Measurements from ENCODE around the gene LIM2. TPM values are rescaled to one million over a fixed set of nuclear protein-coding genes. Genes with fewer than 3 reads are reported as not detected.

Gene LIM2
- total RNA-seq, 2 experiments from 2014 or later: not detected

GRCh38 chr19:51361239-51361638, 26.5 kb downstream of the LIM2 start:
- DNase-seq (no peak), ATAC-seq (ENCODE audit: poor library complexity) (no peak)
- Mint-ChIP-seq H3K36me3 (ENCODE audit: low read depth) (peaks cover 4% of the 10 kb centered on the region), H3K27me3 (no peaks in the 10 kb centered on the region), H3K4me3 (no peak overlapping the region), H3K4me1 (ENCODE audit: low read depth) (peaks cover 43% of the 10 kb centered on the region), H3K27ac (no peak overlapping the region), H3K9me3 (no peaks in the 10 kb centered on the region)
- H3K27me3 ChIP-seq (ENCODE audit: control insufficient read depth in 1 of 2, insufficient read depth in 2 of 2, low read length in 2 of 2): no peaks in the 10 kb centered on the region
- intact Hi-C loops (cut with DNase I, micrococcal nuclease): loop anchor here in 1 of 2 experiments (10.0 kb wide), 1 partner anchor 234 kb away; no protein-coding TSS in a partner anchor
- no peak overlapping the region for H3K27ac ChIP-seq (ENCODE audit: low read depth in 1 of 2, low read length in 2 of 2)
- no peaks in the 10 kb centered on the region for H3K36me3 ChIP-seq (ENCODE audit: insufficient read depth, low read length)
- CTCF ChIA-PET: no interaction called here
- TF ChIP-seq, protein P1, sequence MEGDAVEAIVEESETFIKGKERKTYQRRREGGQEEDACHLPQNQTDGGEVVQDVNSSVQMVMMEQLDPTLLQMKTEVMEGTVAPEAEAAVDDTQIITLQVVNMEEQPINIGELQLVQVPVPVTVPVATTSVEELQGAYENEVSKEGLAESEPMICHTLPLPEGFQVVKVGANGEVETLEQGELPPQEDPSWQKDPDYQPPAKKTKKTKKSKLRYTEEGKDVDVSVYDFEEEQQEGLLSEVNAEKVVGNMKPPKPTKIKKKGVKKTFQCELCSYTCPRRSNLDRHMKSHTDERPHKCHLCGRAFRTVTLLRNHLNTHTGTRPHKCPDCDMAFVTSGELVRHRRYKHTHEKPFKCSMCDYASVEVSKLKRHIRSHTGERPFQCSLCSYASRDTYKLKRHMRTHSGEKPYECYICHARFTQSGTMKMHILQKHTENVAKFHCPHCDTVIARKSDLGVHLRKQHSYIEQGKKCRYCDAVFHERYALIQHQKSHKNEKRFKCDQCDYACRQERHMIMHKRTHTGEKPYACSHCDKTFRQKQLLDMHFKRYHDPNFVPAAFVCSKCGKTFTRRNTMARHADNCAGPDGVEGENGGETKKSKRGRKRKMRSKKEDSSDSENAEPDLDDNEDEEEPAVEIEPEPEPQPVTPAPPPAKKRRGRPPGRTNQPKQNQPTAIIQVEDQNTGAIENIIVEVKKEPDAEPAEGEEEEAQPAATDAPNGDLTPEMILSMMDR (IDR thresholded peaks at IDR 0.05): no peak
- POLR2A ChIA-PET: no interaction called here
- no peaks in the 10 kb centered on the region for H3K9me3 ChIP-seq (ENCODE audit: control insufficient read depth in 1 of 2, insufficient read depth in 1 of 2, low read length in 2 of 2)
- no peak overlapping the region for H3K4me3 ChIP-seq (ENCODE audit: low read length)
- H3K4me1 ChIP-seq (ENCODE audit: insufficient read depth, low read length): peaks cover 36% of the 10 kb centered on the region

- peaks cover 5% of the 10 kb centered on the region for H3K36me3 Mint-ChIP-seq (ENCODE audit: low read depth)
- ATAC-seq (ENCODE audit: poor library complexity) (no peak), DNase-seq (no peak)
- H3K27me3 Mint-ChIP-seq: no peaks in the 10 kb centered on the region
- H3K9me3 ChIP-seq (ENCODE audit: control insufficient read depth in 1 of 2, insufficient read depth in 1 of 2, low read length in 2 of 2): no peaks in the 10 kb centered on the region
- intact Hi-C loops (cut with DNase I, micrococcal nuclease): no loop called here
- H3K4me1 Mint-ChIP-seq (ENCODE audit: low read depth): peaks cover 45% of the 10 kb centered on the region
- H3K27me3 ChIP-seq (ENCODE audit: control insufficient read depth in 1 of 2, insufficient read depth in 2 of 2, low read length in 2 of 2): no peaks in the 10 kb centered on the region
- TF ChIP-seq, protein P1 (IDR thresholded peaks at IDR 0.05): no peak
- no peaks in the 10 kb centered on the region for H3K9me3 Mint-ChIP-seq
- H3K27ac ChIP-seq (ENCODE audit: low read depth in 1 of 2, low read length in 2 of 2): no peak overlapping the region
- H3K36me3 ChIP-seq (ENCODE audit: insufficient read depth, low read length): no peaks in the 10 kb centered on the region
- no peak overlapping the region for H3K4me3 Mint-ChIP-seq
- ChIA-PET POLR2A (no interaction called here), CTCF (interaction anchor here (1.3 kb wide), 1 partner anchor 35 kb away, joined by 3 read pairs; no protein-coding TSS in a partner anchor)
- no peak overlapping the region for H3K27ac Mint-ChIP-seq
- H3K4me3 ChIP-seq (ENCODE audit: low read length): no peak overlapping the region
- H3K4me1 ChIP-seq (ENCODE audit: insufficient read depth, low read length): peaks cover 22% of the 10 kb centered on the region
Observed at GRCh38 chr19:51359294-51359693, 28.5 kb downstream of the LIM2 start.

- H3K27me3 ChIP-seq (ENCODE audit: control insufficient read depth in 1 of 2, insufficient read depth in 2 of 2, low read length in 2 of 2): no peaks in the 10 kb centered on the region
- TF ChIP-seq, protein P1 (IDR thresholded peaks at IDR 0.05): no peak
- H3K36me3 Mint-ChIP-seq (ENCODE audit: low read depth): peaks cover 5% of the 10 kb centered on the region
- no peak overlapping the region for H3K4me3 Mint-ChIP-seq
- ChIA-PET POLR2A (no interaction called here), CTCF (no interaction called here)
- no peaks in the 10 kb centered on the region for H3K27me3 Mint-ChIP-seq
- H3K4me3 ChIP-seq (ENCODE audit: low read length): no peak overlapping the region
- DNase-seq: no peak
- intact Hi-C loops (cut with DNase I, micrococcal nuclease): no loop called here
- ATAC-seq (ENCODE audit: poor library complexity): no peak
- peaks cover 36% of the 10 kb centered on the region for H3K4me1 Mint-ChIP-seq (ENCODE audit: low read depth)
- H3K9me3 Mint-ChIP-seq: no peaks in the 10 kb centered on the region
- no peak overlapping the region for H3K27ac Mint-ChIP-seq
- H3K36me3 ChIP-seq (ENCODE audit: insufficient read depth, low read length): no peaks in the 10 kb centered on the region
- H3K4me1 ChIP-seq (ENCODE audit: insufficient read depth, low read length): peaks cover 17% of the 10 kb centered on the region
- H3K9me3 ChIP-seq (ENCODE audit: control insufficient read depth in 1 of 2, insufficient read depth in 1 of 2, low read length in 2 of 2): no peaks in the 10 kb centered on the region
- H3K27ac ChIP-seq (ENCODE audit: low read depth in 1 of 2, low read length in 2 of 2): no peak overlapping the region
Observed at GRCh38 chr19:51357952-51358351, 29.8 kb downstream of the LIM2 start.
